GM19328 (cell line): Measurements from ENCODE around the gene AK2.
A peak's percentile ranks its signal among the peaks of the same experiment; 100 is the strongest.
"Not testable (repeated sequence)": the region's sequence is repeated elsewhere in the genome, so short reads cannot be mapped to it uniquely, and the experiment has no call there.

Source experiments
- ATAC-seq: cut with Tn5 transposase; IDR thresholded peaks from one replicate; pipeline ENCODE4 v1.9.1; 2021; ENCODE audit warnings: mild to moderate bottlenecking, moderate library complexity; ENCODE audit not compliant: unreplicated experiment

The AK2 gene

GRCh38 chr1:32977546-32978087, 59.1 kb downstream of the AK2 start:
- ATAC-seq, result no peak

GRCh38 chr1:32975055-32975454, 61.6 kb downstream of the AK2 start:
- not testable (repeated sequence) for ATAC-seq

DNA sequence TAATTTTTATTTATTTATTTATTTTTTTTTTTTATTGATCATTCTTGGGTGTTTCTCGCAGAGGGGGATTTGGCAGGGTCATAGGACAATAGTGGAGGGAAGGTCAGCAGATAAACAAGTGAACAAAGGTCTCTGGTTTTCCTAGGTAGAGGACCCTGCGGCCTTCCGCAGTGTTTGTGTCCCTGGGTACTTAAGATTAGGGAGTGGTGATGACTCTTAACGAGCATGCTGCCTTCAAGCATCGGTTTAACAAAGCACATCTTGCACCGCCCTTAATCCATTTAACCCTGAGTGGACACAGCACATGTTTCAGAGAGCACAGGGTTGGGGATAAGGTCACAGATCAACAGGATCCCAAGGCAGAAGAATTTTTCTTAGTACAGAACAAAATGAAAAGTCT, 63.2 kb downstream of the AK2 start:
- ATAC-seq, result not testable (repeated sequence)

- ATAC-seq, result no peak
These were observed 63.8 kb downstream of the AK2 start for GRCh38 chr1:32972814-32973428.

- no peak for ATAC-seq
These were observed 65.1 kb downstream of the AK2 start for GRCh38 chr1:32971576-32971975.

GRCh38 chr1:32971156-32971555, 65.5 kb downstream of the AK2 start:
- no peak for ATAC-seq

DNA sequence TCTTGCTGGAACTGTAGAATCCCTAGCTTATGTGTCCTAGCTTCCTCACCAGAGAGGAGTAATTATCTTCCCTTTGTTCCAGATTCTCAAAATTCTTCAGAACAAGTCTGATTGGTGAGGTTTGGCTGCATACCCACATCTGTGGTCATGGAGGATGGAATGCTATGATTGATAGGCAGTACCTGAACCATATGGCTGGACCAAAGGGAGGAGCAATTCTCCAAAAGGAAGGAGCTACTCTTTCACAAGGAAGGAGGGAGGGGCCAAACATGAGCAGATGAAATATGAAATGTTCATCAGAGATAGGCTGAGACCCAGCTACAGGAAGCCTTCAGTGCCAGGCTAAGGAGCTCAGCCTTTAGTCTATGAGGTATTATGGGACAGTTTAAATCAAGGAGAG, 67.1 kb downstream of the AK2 start:
- ATAC-seq, result no peak

- no peak for ATAC-seq
These were observed 68.7 kb downstream of the AK2 start for GRCh38 chr1:32967888-32968568.

GRCh38 chr1:32966900-32967299, 69.8 kb downstream of the AK2 start:
- ATAC-seq, result no peak

DNA sequence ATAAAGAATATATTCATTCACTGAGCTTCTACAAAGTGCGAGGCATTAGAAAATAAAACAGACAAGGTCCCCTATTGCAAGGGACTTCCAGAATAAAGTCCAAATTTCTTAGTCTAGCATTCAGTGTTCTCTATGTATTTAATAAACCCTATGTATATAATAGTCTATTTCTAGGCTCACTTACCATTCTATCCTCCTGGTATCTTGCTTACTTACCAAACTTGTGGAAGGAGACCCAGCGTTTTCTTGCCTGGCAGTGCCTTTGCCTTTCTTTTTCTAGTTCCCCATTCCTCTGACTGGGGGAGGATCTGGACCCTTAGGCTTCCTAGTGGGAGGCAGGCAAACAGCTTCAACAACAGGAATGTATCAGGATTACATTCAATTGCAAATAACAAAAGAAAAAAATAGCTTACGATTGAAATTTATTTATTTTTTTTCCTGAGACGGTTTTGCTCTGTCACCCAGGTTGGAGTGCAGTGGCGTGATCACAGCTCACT, 71.4 kb downstream of the AK2 start:
- ATAC-seq, result no peak

GRCh38 chr1:32964461-32965250, 72.0 kb downstream of the AK2 start, which contains the start of gene RNF19B:
TSS of gene RNF19B (minus strand) at chr1:32964809. CDS start at chr1:32964685, 124 bp downstream.
- peak; percentile 83 for ATAC-seq

DNA sequence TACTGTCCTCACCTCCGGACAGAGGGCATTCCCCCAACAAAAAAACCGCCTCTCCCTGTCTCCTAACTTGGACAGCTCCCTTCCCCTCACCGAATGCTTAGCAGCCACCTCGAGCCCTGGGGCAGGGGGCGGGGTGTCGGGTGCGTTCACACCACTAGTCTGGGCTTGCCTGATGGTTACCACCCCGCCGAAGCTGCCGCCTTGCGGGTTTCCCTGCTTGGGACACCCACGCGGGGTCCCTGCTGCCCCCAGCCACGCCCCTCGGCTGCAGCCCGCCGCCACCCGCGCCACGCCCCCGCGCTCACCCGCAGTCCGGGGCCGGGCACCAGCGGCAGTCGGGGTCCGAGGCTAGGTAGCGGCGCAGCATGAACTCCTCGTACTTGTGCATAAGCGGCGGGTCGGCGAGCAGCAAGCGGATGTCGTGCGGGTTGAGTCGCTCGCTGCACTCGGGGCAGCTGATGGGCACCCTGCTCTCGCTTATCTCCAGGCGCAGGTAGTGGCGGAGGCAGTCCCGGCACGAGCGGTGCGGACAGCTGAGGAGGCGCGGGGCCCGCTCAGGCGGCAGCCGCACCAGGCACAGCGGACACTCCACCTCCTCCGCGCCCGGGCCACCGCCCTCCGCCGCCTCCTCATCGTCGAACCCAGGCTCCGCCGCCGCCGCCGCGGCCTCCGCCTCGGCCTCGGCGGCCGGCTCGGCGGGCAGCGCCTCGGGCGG, 72.8 kb downstream of the AK2 start:
- ATAC-seq, result peak; percentile 24

- ATAC-seq, result no peak
These were observed 74.3 kb downstream of the AK2 start for GRCh38 chr1:32962248-32962896.

DNA sequence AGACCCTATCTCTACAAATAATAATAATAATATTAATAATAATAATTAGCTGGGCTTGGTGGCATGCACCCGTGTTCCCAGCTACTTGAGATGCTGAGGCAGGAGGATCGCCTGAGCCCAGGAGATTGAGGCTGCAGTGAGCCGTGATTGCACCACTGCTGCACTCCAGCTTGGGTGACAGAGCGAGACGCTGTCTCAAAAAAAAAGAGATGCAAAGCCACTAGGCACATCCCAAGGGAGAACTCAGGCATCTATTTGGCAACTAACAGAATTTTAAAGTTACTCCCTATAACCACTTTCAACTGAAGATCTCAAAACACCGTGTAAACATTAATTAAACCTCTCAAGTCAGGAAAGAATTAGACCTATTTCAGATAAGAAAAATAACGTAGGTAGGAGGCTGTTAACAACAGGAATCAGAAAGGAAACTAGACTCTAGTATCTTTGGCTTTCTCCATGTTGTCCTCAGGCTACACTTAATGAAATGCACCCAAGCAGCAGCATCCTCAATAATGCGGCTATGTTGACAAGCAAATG, 75.8 kb downstream of the AK2 start:
- no peak for ATAC-seq

DNA sequence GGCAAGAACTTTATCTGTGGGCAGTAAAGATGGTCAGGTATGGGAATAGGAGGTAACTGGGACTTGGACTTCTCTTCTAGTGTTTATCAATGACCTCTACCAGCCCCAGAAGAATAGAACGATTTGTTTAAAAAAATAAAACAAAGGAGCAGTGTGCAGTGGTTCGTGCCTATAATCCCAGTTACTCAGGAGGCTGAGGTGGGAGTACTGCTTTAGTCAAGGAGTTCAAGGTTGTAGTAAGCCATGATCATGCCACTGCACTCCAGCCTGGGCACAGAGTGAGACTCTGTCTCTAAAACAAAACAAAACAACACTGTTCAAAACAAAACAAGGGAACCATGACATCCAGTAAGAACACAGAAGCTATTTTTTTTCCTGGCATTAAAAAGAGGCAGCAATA, 76.3 kb downstream of the AK2 start:
- no peak for ATAC-seq

DNA sequence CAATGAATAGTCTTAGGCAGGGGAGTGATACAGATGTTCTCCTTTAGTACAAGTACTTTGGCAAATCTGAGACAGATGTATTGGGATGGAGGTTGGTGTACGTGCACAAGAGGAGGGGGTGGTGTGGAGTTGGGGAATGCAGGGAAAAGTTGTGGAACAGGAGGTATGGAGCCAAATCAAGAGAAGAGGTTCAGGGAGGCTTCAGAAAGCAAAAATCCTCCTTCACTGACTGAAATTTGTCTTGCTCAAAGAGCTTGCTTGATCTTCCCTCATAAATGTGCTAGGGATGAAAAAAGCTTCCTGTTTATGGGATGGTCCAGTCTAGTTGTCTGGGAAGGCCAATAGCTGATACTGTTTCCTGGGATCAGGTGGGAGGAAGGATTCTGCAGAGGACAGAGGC, 77.9 kb downstream of the AK2 start:
- no peak for ATAC-seq
